HEK293T (cell line): Measurements from ENCODE around the gene TOR2A.

Source experiments
- CTCF ChIA-PET: fragments of 350-600 bp; formaldehyde crosslinking; extraction: SDS; loops from one replicate; lab custom pipeline; 2021; ENCODE audit warnings: antibody characterized with exemption, inconsistent platforms; lab: Yijun Ruan, JAX
- POLR2A ChIA-PET: fragments of 350-600 bp; formaldehyde crosslinking; extraction: SDS; loops from one replicate; lab custom pipeline; 2020; ENCODE audit warnings: antibody characterized with exemption, inconsistent platforms; lab: Yijun Ruan, JAX
- DNase-seq: peaks from one replicate; pipeline ENCODE4 v3.0.0; 2012; ENCODE audit warnings: mixed read lengths; ENCODE audit errors: extremely low spot score
- ARNT ChIP-seq: fragments of 450-650 bp; IDR thresholded peaks from 2 replicates; pipeline ENCODE4 v1.6.1; 2017; ENCODE audit warnings: mild to moderate bottlenecking
- BHLHE40 ChIP-seq: fragments of 450-650 bp; IDR thresholded peaks from 2 replicates; pipeline ENCODE4 v1.6.1; 2016; ENCODE audit warnings: mild to moderate bottlenecking, moderate library complexity, borderline replicate concordance
- CTBP1 ChIP-seq: fragments of 450-650 bp; IDR thresholded peaks from 2 replicates; pipeline ENCODE4 v1.6.1; 2016; ENCODE audit warnings: borderline replicate concordance
- ELF4 ChIP-seq: fragments of 450-650 bp; IDR thresholded peaks from 2 replicates; pipeline ENCODE4 v1.6.1; 2017; ENCODE audit warnings: antibody characterized with exemption
- FOXA1 ChIP-seq: fragments of 450-650 bp; IDR thresholded peaks from 2 replicates; pipeline ENCODE4 v1.6.1; 2016; ENCODE audit warnings: mild to moderate bottlenecking
- FOXK2 ChIP-seq: fragments of 450-650 bp; IDR thresholded peaks from 2 replicates; pipeline ENCODE4 v1.6.1; 2016; ENCODE audit warnings: mild to moderate bottlenecking
- FOXM1 ChIP-seq: fragments of 450-650 bp; IDR thresholded peaks from 2 replicates; pipeline ENCODE4 v1.6.1; 2017; ENCODE audit warnings: mild to moderate bottlenecking, borderline replicate concordance
- HDGF ChIP-seq: fragments of 450-650 bp; IDR thresholded peaks from 2 replicates; pipeline ENCODE4 v1.6.1; 2017; ENCODE audit warnings: antibody characterized with exemption, borderline replicate concordance
- L3MBTL2 ChIP-seq: fragments of 450-650 bp; conservative IDR thresholded peaks from 2 replicates; pipeline ENCODE4 v1.6.1; 2016; ENCODE audit warnings: mild to moderate bottlenecking
- LEF1 ChIP-seq: fragments of 450-650 bp; IDR thresholded peaks from 2 replicates; pipeline ENCODE4 v1.6.1; 2017; ENCODE audit warnings: mild to moderate bottlenecking, borderline replicate concordance
- NFRKB ChIP-seq: fragments of 450-650 bp; IDR thresholded peaks from 2 replicates; pipeline ENCODE4 v1.6.1; 2016; ENCODE audit warnings: mild to moderate bottlenecking, moderate library complexity
- SP1 ChIP-seq: fragments of 450-650 bp; IDR thresholded peaks from 2 replicates; pipeline ENCODE4 v1.6.1; 2017
- SUZ12 ChIP-seq: fragments of 450-650 bp; IDR thresholded peaks from 2 replicates; pipeline ENCODE4 v1.6.1; 2016; ENCODE audit warnings: mild to moderate bottlenecking
- TARDBP ChIP-seq: fragments of 450-650 bp; IDR thresholded peaks from 2 replicates; pipeline ENCODE4 v1.6.1; 2016
- ZNF384 ChIP-seq: fragments of 450-650 bp; IDR thresholded peaks from 2 replicates; pipeline ENCODE4 v1.6.1; 2016
- TF ChIP-seq, protein P1 (sequence below): fragments of 450-650 bp; IDR thresholded peaks from 2 replicates; pipeline ENCODE4 v1.6.1; 2016

Gene TOR2A

DNA sequence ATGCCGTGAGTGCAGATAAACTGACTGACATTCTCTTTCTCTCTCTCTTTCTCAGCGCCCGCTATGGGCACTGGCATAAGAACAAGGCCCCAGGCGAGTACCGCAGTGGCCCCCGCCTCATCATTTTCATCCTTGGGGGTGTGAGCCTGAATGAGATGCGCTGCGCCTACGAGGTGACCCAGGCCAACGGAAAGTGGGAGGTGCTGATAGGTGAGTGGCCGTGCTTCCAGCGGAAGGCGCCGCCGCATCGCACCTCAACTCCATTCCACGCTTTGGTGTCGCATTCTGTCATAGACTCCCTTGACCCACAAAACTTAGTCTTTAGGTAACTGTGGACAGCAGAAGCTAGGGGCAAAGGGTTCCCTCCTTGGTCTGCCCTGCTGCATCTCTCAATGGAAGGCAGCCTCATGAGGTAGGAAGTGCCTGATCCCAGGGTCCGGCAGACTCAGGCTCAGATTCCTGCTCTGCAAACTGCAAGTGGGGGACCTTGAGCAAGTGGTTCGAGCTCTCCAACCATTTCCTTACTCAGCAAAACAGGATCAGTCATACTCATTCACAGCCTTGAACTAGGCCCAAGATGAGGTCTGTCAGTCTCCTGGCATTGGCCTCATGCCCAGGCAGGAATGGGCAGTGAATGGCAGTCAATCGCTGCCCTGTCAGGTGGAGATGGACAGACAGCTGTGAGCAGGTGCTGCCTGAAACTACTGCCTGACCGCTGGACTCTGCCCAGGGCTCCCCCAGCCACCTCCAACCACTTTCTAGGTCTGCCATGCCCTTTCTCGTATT is 52.5 kb downstream of the TOR2A start:
- CTCF ChIA-PET: interaction anchor here (0.6 kb wide), 1 partner anchor 30 kb away, joined by 3 read pairs; no protein-coding TSS in a partner anchor
- TF ChIP-seq, protein P1, sequence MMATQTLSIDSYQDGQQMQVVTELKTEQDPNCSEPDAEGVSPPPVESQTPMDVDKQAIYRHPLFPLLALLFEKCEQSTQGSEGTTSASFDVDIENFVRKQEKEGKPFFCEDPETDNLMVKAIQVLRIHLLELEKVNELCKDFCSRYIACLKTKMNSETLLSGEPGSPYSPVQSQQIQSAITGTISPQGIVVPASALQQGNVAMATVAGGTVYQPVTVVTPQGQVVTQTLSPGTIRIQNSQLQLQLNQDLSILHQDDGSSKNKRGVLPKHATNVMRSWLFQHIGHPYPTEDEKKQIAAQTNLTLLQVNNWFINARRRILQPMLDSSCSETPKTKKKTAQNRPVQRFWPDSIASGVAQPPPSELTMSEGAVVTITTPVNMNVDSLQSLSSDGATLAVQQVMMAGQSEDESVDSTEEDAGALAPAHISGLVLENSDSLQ: no peak
- no peak for TF ChIP-seq FOXM1
- TF ChIP-seq LEF1: no peak
- no peak for TF ChIP-seq SP1
- no peak for TF ChIP-seq ZNF384
- no peak for TF ChIP-seq SUZ12
- no peak for TF ChIP-seq HDGF
- TF ChIP-seq FOXA1: no peak
- TF ChIP-seq FOXK2: no peak
- TF ChIP-seq BHLHE40: no peak
- no peak for TF ChIP-seq TARDBP
- TF ChIP-seq ELF4: no peak
- TF ChIP-seq NFRKB: no peak
- TF ChIP-seq ARNT: no peak
- no peak for TF ChIP-seq L3MBTL2
- TF ChIP-seq CTBP1: no peak
- POLR2A ChIA-PET: no interaction called here
- DNase-seq: no peak
